ENCODE measurements around the gene NUP133.
A peak's percentile ranks its signal among the peaks of the same experiment; 100 is the strongest.

Gene NUP133

DNA sequence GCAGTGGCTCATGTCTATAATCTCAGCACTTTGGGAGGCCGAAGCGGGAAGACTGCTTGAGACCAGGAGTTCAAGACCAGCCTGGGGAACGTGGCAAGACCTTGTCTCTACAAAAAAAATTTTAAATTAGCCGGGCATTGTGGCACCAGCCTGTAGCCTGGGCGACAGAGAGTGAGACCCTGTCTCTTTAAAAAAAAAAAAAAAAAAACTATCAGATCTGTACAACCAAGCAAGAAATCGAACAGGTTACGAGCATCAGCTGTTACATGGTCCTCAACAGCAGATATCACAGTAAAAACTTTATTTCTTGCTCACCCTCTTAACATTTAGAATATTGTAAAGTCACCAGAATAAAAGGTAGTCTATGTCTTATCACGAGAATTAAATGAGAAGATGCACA lies 1.5 kb downstream of the NUP133 start:
- DNase-seq (ENCODE audit: low read depth in 1 of 2, low spot score in 1 of 2): no peak
- peak overlapping the region; percentile 95; the same call in 1 of the 2 replicates for H3K4me3 ChIP-seq (replicated peaks; ENCODE audit: insufficient read depth, low read length)
- no peak overlapping the region for H3K27ac ChIP-seq (replicated peaks)
- no peaks in the 10 kb centered on the region for H3K27me3 ChIP-seq (ENCODE audit: insufficient read depth, poor library complexity, severe bottlenecking)
- TF ChIP-seq, protein P1, sequence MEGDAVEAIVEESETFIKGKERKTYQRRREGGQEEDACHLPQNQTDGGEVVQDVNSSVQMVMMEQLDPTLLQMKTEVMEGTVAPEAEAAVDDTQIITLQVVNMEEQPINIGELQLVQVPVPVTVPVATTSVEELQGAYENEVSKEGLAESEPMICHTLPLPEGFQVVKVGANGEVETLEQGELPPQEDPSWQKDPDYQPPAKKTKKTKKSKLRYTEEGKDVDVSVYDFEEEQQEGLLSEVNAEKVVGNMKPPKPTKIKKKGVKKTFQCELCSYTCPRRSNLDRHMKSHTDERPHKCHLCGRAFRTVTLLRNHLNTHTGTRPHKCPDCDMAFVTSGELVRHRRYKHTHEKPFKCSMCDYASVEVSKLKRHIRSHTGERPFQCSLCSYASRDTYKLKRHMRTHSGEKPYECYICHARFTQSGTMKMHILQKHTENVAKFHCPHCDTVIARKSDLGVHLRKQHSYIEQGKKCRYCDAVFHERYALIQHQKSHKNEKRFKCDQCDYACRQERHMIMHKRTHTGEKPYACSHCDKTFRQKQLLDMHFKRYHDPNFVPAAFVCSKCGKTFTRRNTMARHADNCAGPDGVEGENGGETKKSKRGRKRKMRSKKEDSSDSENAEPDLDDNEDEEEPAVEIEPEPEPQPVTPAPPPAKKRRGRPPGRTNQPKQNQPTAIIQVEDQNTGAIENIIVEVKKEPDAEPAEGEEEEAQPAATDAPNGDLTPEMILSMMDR (IDR thresholded peaks at IDR 0.05; ENCODE audit: insufficient read depth, low read length): no peak
- TF ChIP-seq REST (IDR thresholded peaks at IDR 0.05; ENCODE audit: insufficient replicate concordance, low read depth): no peak
- TF ChIP-seq SPI1 (IDR thresholded peaks at IDR 0.05; ENCODE audit: borderline replicate concordance, low read depth): no peak
- TF ChIP-seq POLR2AphosphoS5 (IDR thresholded peaks at IDR 0.05; ENCODE audit: low read depth): no peak
- no peak for TF ChIP-seq GABPA (IDR thresholded peaks at IDR 0.05; ENCODE audit: low read depth)

- H3K27ac ChIP-seq (replicated peaks): no peak overlapping the region
- no peak for DNase-seq (ENCODE audit: low read depth in 1 of 2, low spot score in 1 of 2)
- H3K4me3 ChIP-seq (replicated peaks; ENCODE audit: insufficient read depth, low read length): no peak overlapping the region
These were observed 12.4 kb downstream of the NUP133 start for GRCh38 chr1:229495782-229496181.

DNA sequence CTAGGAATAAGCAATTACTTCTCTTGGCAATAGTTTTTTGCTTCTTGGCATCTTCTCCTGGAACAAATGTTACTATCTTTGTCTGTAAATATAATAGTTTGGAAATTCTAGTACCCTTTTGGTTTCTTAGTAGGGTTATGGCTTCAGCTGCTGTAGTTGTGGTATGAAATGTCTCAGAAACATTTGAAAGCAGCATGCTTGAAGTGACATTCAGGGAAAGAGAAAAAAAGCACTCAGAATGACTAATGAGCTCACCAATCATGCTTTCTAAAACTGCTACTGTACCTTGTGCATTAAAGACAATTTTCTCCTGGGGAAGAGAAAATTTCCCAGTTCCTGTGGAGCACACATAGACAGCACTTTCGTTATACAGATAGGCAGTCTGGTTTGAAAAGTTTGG lies 21.0 kb downstream of the NUP133 start:
- TF ChIP-seq, protein P1 (IDR thresholded peaks at IDR 0.05; ENCODE audit: insufficient read depth, low read length): no peak
- TF ChIP-seq SPI1 (IDR thresholded peaks at IDR 0.05; ENCODE audit: borderline replicate concordance, low read depth): no peak

More at GRCh38 chr1:229495782-229496181, 12.4 kb downstream of the NUP133 start:
- no peaks in the 10 kb centered on the region for H3K27me3 ChIP-seq (ENCODE audit: insufficient read depth, poor library complexity, severe bottlenecking)
- TF ChIP-seq GABPA (IDR thresholded peaks at IDR 0.05; ENCODE audit: low read depth) (no peak), SPI1 (IDR thresholded peaks at IDR 0.05; ENCODE audit: borderline replicate concordance, low read depth) (no peak), REST (IDR thresholded peaks at IDR 0.05; ENCODE audit: insufficient replicate concordance, low read depth) (no peak), POLR2AphosphoS5 (IDR thresholded peaks at IDR 0.05; ENCODE audit: low read depth) (no peak)
- TF ChIP-seq, protein P1 (IDR thresholded peaks at IDR 0.05; ENCODE audit: insufficient read depth, low read length): no peak

GRCh38 chr1:229485318-229485717 lies 22.8 kb downstream of the NUP133 start:
- Histone ChIP-seq H3K4me3 (replicated peaks; ENCODE audit: insufficient read depth, low read length) (no peak overlapping the region), H3K27ac (replicated peaks) (no peak overlapping the region), H3K27me3 (ENCODE audit: insufficient read depth, poor library complexity, severe bottlenecking) (no peaks in the 10 kb centered on the region)
- TF ChIP-seq POLR2AphosphoS5 (IDR thresholded peaks at IDR 0.05; ENCODE audit: low read depth): no peak
- no peak for TF ChIP-seq REST (IDR thresholded peaks at IDR 0.05; ENCODE audit: insufficient replicate concordance, low read depth)
- TF ChIP-seq SPI1 (IDR thresholded peaks at IDR 0.05; ENCODE audit: borderline replicate concordance, low read depth): no peak
- TF ChIP-seq, protein P1 (IDR thresholded peaks at IDR 0.05; ENCODE audit: insufficient read depth, low read length): no peak
- no peak for TF ChIP-seq GABPA (IDR thresholded peaks at IDR 0.05; ENCODE audit: low read depth)
- no peak for DNase-seq (ENCODE audit: low read depth in 1 of 2, low spot score in 1 of 2)

More for the DNA sequence above, 21.0 kb downstream of the NUP133 start:
- no peak for DNase-seq (ENCODE audit: low read depth in 1 of 2, low spot score in 1 of 2)
- H3K27me3 ChIP-seq (ENCODE audit: insufficient read depth, poor library complexity, severe bottlenecking): no peaks in the 10 kb centered on the region
- H3K27ac ChIP-seq (replicated peaks): no peak overlapping the region
- H3K4me3 ChIP-seq (replicated peaks; ENCODE audit: insufficient read depth, low read length): no peak overlapping the region

Data from HL-60 (cell line).